ENCODE results near the gene PGAP2. TPM values are rescaled to one million over a fixed set of nuclear protein-coding genes. Genes with fewer than 3 reads are reported as not detected.
A peak's percentile ranks its signal among the peaks of the same experiment; 100 is the strongest.

The PGAP2 gene
- total RNA-seq, 6 donors from 2014 or later = 19.5 to 106 (median 25.2) TPM

GRCh38 chr11:3825473-3826154 is 17.3 kb downstream of the PGAP2 start:
- DNase-seq = no peak
- 74 to 77% methylated on average over 7 to 8 of the region's 8 CpGs for WGBS, 2 donors
- TF ChIP-seq POLR2A (IDR thresholded peaks at IDR 0.05) = no peak
- TF ChIP-seq CTCF (IDR thresholded peaks at IDR 0.05) = no peak
- TF ChIP-seq POLR2AphosphoS5 (IDR thresholded peaks at IDR 0.05) = no peak
- TF ChIP-seq EP300 (IDR thresholded peaks at IDR 0.05) = no peak
- H3K4me1 ChIP-seq = peaks cover under 1 to 8% (median 5%) of the 10 kb centered on the region in 4 donors
- H3K9me3 ChIP-seq = no peaks in the 10 kb centered on the region
- peaks cover 14 to 52% (median 31%) of the 10 kb centered on the region in 4 donors for H3K36me3 ChIP-seq
- no peaks in the 10 kb centered on the region for H3K27me3 ChIP-seq
- ATAC-seq (ENCODE audit: low FRiP score in 2 of 2) = peak in 1 of 2 donors; percentile 8
- peak overlapping the region in 2 of 4 donors; percentile 17 to 33 for H3K27ac ChIP-seq
- H3K4me3 ChIP-seq = no peak overlapping the region

- DNase-seq = no peak
- Histone ChIP-seq H3K27ac (peak overlapping the region in 1 of 4 donors; percentile 2), H3K4me1 (peaks cover 12 to 20% (median 15%) of the 10 kb centered on the region in 4 donors), H3K36me3 (peaks cover 14 to 55% (median 31%) of the 10 kb centered on the region in 4 donors), H3K9me3 (no peaks in the 10 kb centered on the region), H3K4me3 (no peak overlapping the region), H3K27me3 (no peaks in the 10 kb centered on the region)
- 97 to 98% methylated on average over 3 of the region's 3 CpGs for WGBS, 2 donors
- ATAC-seq (ENCODE audit: low FRiP score in 2 of 2) = no peak
- TF ChIP-seq EP300 (IDR thresholded peaks at IDR 0.05) (no peak), CTCF (IDR thresholded peaks at IDR 0.05) (no peak), POLR2A (IDR thresholded peaks at IDR 0.05) (no peak), POLR2AphosphoS5 (IDR thresholded peaks at IDR 0.05) (no peak)
Observed at GRCh38 chr11:3826721-3827120, 18.4 kb downstream of the PGAP2 start.

GRCh38 chr11:3827434-3828186 is 19.2 kb downstream of the PGAP2 start:
- Histone ChIP-seq H3K9me3 (no peaks in the 10 kb centered on the region), H3K27me3 (no peaks in the 10 kb centered on the region), H3K4me1 (peaks cover 21 to 28% (median 24%) of the 10 kb centered on the region in 4 donors), H3K4me3 (no peak overlapping the region), H3K27ac (no peak overlapping the region), H3K36me3 (peaks cover 14 to 55% (median 31%) of the 10 kb centered on the region in 4 donors)
- DNase-seq = peak in 1 of 2 donors; percentile 64
- ATAC-seq (ENCODE audit: low FRiP score in 2 of 2) = no peak
- 88 to 93% methylated on average over 30 to 33 of the region's 35 CpGs for WGBS, 2 donors
- TF ChIP-seq CTCF (IDR thresholded peaks at IDR 0.05) (no peak), POLR2AphosphoS5 (IDR thresholded peaks at IDR 0.05) (no peak), POLR2A (IDR thresholded peaks at IDR 0.05) (no peak), EP300 (IDR thresholded peaks at IDR 0.05) (no peak)

- Histone ChIP-seq H3K27me3 (no peaks in the 10 kb centered on the region), H3K27ac (peak overlapping the region in 1 of 4 donors; percentile 99), H3K36me3 (peaks cover 14 to 47% (median 31%) of the 10 kb centered on the region in 4 donors), H3K4me3 (no peak overlapping the region), H3K9me3 (no peaks in the 10 kb centered on the region), H3K4me1 (peaks cover 46 to 49% (median 46%) of the 10 kb centered on the region in 4 donors)
- ATAC-seq (ENCODE audit: low FRiP score in 2 of 2) (no peak), DNase-seq (no peak)
- WGBS, 2 donors = 93 to 96% methylated on average over 3 of the region's 3 CpGs
- no peak for TF ChIP-seq POLR2A (IDR thresholded peaks at IDR 0.05)
- TF ChIP-seq CTCF (IDR thresholded peaks at IDR 0.05) = no peak
- TF ChIP-seq POLR2AphosphoS5 (IDR thresholded peaks at IDR 0.05) = no peak
- TF ChIP-seq EP300 (IDR thresholded peaks at IDR 0.05) = no peak
Observed at GRCh38 chr11:3830088-3830487, 21.7 kb downstream of the PGAP2 start.

Data from upper lobe of left lung (tissue), 6 donors.